ENCODE data around the gene PLK4.

DNA sequence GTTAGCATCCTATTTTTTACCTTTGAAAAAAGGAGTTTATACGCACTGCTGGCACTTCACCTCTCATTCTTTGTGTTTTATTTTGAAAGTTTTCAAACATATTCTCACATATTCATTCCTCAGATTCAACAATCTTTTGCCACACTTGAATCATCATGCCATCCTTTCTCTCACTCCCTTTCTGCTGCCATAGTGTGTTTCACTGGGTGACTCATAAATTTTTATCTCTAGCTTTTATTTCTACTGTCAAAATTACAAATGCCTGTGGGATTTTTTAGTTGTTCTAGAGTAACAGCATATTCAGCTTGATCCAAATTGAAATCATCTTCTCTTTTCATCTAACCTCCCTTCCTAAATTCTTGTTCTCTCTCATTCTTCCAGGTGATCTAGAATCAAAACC, 56.3 kb downstream of the PLK4 start:
- TF ChIP-seq EZH2phosphoT487 (IDR thresholded peaks at IDR 0.05; ENCODE audit: unreplicated experiment): no peak
- TF ChIP-seq, protein P1, sequence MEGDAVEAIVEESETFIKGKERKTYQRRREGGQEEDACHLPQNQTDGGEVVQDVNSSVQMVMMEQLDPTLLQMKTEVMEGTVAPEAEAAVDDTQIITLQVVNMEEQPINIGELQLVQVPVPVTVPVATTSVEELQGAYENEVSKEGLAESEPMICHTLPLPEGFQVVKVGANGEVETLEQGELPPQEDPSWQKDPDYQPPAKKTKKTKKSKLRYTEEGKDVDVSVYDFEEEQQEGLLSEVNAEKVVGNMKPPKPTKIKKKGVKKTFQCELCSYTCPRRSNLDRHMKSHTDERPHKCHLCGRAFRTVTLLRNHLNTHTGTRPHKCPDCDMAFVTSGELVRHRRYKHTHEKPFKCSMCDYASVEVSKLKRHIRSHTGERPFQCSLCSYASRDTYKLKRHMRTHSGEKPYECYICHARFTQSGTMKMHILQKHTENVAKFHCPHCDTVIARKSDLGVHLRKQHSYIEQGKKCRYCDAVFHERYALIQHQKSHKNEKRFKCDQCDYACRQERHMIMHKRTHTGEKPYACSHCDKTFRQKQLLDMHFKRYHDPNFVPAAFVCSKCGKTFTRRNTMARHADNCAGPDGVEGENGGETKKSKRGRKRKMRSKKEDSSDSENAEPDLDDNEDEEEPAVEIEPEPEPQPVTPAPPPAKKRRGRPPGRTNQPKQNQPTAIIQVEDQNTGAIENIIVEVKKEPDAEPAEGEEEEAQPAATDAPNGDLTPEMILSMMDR (conservative IDR thresholded peaks at IDR 0.05; ENCODE audit: low read depth in 2 of 2): no peak
- TF ChIP-seq, protein P2, sequence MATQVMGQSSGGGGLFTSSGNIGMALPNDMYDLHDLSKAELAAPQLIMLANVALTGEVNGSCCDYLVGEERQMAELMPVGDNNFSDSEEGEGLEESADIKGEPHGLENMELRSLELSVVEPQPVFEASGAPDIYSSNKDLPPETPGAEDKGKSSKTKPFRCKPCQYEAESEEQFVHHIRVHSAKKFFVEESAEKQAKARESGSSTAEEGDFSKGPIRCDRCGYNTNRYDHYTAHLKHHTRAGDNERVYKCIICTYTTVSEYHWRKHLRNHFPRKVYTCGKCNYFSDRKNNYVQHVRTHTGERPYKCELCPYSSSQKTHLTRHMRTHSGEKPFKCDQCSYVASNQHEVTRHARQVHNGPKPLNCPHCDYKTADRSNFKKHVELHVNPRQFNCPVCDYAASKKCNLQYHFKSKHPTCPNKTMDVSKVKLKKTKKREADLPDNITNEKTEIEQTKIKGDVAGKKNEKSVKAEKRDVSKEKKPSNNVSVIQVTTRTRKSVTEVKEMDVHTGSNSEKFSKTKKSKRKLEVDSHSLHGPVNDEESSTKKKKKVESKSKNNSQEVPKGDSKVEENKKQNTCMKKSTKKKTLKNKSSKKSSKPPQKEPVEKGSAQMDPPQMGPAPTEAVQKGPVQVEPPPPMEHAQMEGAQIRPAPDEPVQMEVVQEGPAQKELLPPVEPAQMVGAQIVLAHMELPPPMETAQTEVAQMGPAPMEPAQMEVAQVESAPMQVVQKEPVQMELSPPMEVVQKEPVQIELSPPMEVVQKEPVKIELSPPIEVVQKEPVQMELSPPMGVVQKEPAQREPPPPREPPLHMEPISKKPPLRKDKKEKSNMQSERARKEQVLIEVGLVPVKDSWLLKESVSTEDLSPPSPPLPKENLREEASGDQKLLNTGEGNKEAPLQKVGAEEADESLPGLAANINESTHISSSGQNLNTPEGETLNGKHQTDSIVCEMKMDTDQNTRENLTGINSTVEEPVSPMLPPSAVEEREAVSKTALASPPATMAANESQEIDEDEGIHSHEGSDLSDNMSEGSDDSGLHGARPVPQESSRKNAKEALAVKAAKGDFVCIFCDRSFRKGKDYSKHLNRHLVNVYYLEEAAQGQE (IDR thresholded peaks at IDR 0.05; ENCODE audit: unreplicated experiment): no peak
- TF ChIP-seq POLR2AphosphoS5 (IDR thresholded peaks at IDR 0.05; ENCODE audit: low read depth): no peak
- no peak for TF ChIP-seq EZH2 (IDR thresholded peaks at IDR 0.05; ENCODE audit: low read depth, unreplicated experiment)
- TF ChIP-seq STAT1 (IDR thresholded peaks at IDR 0.05; ENCODE audit: unreplicated experiment): no peak
- TF ChIP-seq CREB1 (CRISPR knock-in tag; IDR thresholded peaks at IDR 0.05; ENCODE audit: low read depth): no peak
- TF ChIP-seq ZNF462 (CRISPR knock-in tag; IDR thresholded peaks at IDR 0.05): no peak

All from GM23338 (cell line).